AG04449 (cell line): ENCODE measurements around the gene ACP2.

Experiments used
- CTCF ChIA-PET: fragments of 350-600 bp; formaldehyde crosslinking; extraction: SDS; loops from one replicate; lab custom pipeline; 2021; ENCODE audit warnings: antibody characterized with exemption; lab: Yijun Ruan, JAX
- POLR2A ChIA-PET: fragments of 400-600, 350-600 bp; formaldehyde crosslinking; extraction: SDS; loops from one replicate; lab custom pipeline; 2020; ENCODE audit warnings: antibody characterized with exemption, inconsistent platforms; lab: Yijun Ruan, JAX
- DNase-seq: peaks from one replicate; pipeline ENCODE4 v3.0.0-alpha.2; 2010; ENCODE audit warnings: low read depth, low spot score
- H3K4me3 ChIP-seq: 2 replicates; pipeline ENCODE4 v1.5.1; 2011; ENCODE audit warnings: low read depth, mild to moderate bottlenecking, control low read depth, low read length
- CTCF ChIP-seq: IDR thresholded peaks from one replicate; pipeline ENCODE4 v1.5.1; 2011; ENCODE audit warnings: mild to moderate bottlenecking, moderate library complexity, low read length, control low read depth, inconsistent platforms; ENCODE audit not compliant: insufficient read depth; ENCODE audit errors: missing control alignments

ACP2 gene

GRCh38 chr11:47258317-47258902, 9.8 kb upstream of the ACP2 start:
- DNase-seq, result no peak
- H3K4me3 ChIP-seq, result no peak overlapping the region
- ChIA-PET CTCF (interaction anchor here (0.8 to 5.6 kb wide), 24 partner anchors 9 to 105 kb away, joined by 3 to 108 read pairs (median 10); partner anchors contain the start of genes ACP2, ARFGAP2, MADD and PACSIN3), POLR2A (interaction anchor here (1.1 to 1.5 kb wide), 2 partner anchors 10 to 16 kb away, joined by 4 to 5 read pairs; partner anchors contain the start of gene ACP2)
- TF ChIP-seq CTCF, result no peak

- peak within 1 kb of the TSS; percentile 20 for H3K4me3 ChIP-seq
- TF ChIP-seq CTCF, result peak; percentile 72
- CTCF ChIA-PET, result interaction anchor here (0.8 to 5.6 kb wide), 17 partner anchors 9 to 104 kb away, joined by 3 to 108 read pairs (median 11); partner anchors contain the start of genes ACP2, ARFGAP2, MADD and PACSIN3
- POLR2A ChIA-PET, result interaction anchor here (1.1 kb wide), 1 partner anchor 9 kb away, joined by 5 read pairs; the partner anchor contains the start of gene ACP2
- no peak for DNase-seq
Measured at GRCh38 chr11:47257517-47258316, 9.1 kb upstream of the ACP2 start, which contains the start of gene NR1H3. TSS of gene NR1H3 (plus strand) at chr11:47257996. CDS start at chr11:47259217, 1,221 bp downstream.

GRCh38 chr11:47257177-47257516, 8.5 kb upstream of the ACP2 start:
- no peak for TF ChIP-seq CTCF
- no peak overlapping the region for H3K4me3 ChIP-seq
- DNase-seq, result no peak
- CTCF ChIA-PET, result interaction anchor here (1.1 to 5.6 kb wide), 13 partner anchors 10 to 105 kb away, joined by 3 to 108 read pairs (median 15); partner anchors contain the start of genes ACP2, ARFGAP2 and MADD
- POLR2A ChIA-PET, result no interaction called here

GRCh38 chr11:47256374-47256773, 7.8 kb upstream of the ACP2 start:
- H3K4me3 ChIP-seq, result no peak overlapping the region
- no peak for TF ChIP-seq CTCF
- no peak for DNase-seq
- CTCF ChIA-PET, result interaction anchor here (3.6 to 5.6 kb wide), 4 partner anchors 9 to 93 kb away, joined by 15 to 108 read pairs (median 42); partner anchors contain the start of genes ACP2 and ARFGAP2
- POLR2A ChIA-PET, result no interaction called here

GRCh38 chr11:47254386-47254785, 5.8 kb upstream of the ACP2 start:
- no peak for DNase-seq
- TF ChIP-seq CTCF, result no peak
- no peak overlapping the region for H3K4me3 ChIP-seq
- ChIA-PET CTCF (interaction anchor here (0.9 to 2.4 kb wide), 4 partner anchors 7 to 76 kb away, joined by 3 to 12 read pairs (median 8); no protein-coding TSS in a partner anchor), POLR2A (interaction anchor here (1.0 kb wide), 1 partner anchor 13 kb away, joined by 5 read pairs; no protein-coding TSS in a partner anchor)
